Activated naive CD4-positive, alpha-beta T cell (primary cell): ENCODE measurements around the gene PPP5C.

Experiments used
- DNase-seq, 4 experiments: peaks; one replicate each; lab custom pipeline; 2025; lab: John Stamatoyannopoulos, UW

The PPP5C gene

GRCh38 chr19:46330319-46330918, 16.5 kb upstream of the PPP5C start:
- DNase-seq: no peak

DNA sequence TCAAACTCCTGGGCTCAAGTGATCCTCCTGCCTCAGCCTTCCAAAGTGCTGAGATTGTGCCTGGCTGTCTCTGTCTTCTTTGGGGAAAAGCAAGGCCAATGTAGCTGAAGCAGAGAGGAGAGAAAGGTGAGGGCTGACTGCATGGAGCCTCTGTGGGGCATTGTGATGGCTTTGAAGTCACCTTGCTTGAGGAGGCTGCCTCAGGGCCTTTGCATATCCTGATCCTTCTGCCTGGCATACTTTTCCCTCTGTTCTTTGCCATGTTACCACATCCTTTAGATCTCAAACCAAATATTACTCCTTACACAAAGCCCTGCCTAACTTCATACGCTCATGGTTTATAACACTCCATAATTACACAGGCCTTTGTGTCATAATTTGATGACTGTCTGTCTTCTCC, 9.4 kb upstream of the PPP5C start:
- no peak for DNase-seq

GRCh38 chr19:46339446-46339845, 7.4 kb upstream of the PPP5C start:
- no peak for DNase-seq

- no peak for DNase-seq
These were observed 6.7 kb upstream of the PPP5C start for GRCh38 chr19:46340051-46340659.

DNA sequence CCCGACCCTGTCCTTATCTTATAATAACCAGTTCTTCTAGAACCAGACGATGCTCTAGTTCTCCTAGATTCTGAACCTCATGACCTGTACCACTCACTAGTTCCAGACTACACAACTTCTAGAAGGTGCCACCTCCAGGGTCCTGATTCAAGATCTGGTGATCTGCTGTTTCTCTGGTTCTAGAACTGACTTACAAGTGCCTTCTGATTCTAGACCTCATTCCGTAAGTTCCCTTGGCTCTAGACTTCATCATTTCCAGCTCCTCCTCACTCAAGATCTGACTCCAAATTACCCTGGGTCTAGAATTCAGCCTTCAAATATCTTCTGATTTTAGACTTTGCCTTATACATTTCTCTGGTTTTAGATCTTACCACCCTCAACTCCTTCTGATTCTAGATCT, 5.0 kb upstream of the PPP5C start:
- no peak for DNase-seq

- no peak for DNase-seq
These were observed 2.5 kb upstream of the PPP5C start for GRCh38 chr19:46344363-46344762.

DNA sequence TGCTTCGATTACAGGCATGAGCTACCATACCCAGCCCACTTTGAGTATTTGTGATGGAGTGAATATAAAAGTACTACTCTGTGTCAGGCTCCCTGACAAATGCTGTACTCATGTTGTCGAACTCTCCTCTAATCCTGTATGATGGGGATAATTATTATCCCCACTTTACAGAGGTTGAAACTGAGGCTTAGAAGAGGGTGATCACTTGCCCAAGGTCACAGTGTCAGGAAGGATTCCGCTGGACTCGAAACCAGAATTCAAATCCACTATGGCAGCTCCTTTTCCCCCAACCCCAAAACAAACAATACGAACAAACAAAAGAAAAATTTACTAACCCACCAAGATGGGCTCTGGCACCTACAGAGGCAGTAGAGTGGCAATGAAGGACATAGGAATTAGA, 1.7 kb upstream of the PPP5C start:
- no peak for DNase-seq

GRCh38 chr19:46347572-46347883, 641 bp downstream of the PPP5C start:
- no peak for DNase-seq

DNA sequence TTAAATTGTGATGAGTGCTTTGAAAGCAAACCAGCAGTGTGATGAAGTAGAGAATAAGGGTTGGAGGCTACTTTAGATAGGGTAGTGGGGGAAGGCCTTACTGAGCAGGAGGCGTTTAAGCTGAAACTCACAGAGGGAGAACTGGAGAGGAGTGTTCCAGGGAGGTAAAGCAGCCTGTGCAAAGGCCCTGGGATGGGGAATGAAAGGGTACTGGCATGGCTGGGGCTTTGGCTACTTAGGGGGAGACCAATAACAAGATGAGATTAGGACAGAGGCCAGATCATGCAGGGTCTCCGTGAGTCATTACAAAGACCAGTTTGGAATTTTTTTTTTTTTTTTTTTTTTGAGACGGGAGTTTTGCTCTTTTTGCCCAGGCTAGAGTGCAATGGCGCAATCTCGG, 1.1 kb downstream of the PPP5C start:
- DNase-seq: no peak

GRCh38 chr19:46349311-46349993, 2.6 kb downstream of the PPP5C start:
- DNase-seq: no peak

- no peak for DNase-seq
These were observed 3.3 kb downstream of the PPP5C start for GRCh38 chr19:46350029-46350757.

- DNase-seq: peak in 1 of 4 experiments; percentile 8
These were observed 3.9 kb downstream of the PPP5C start for GRCh38 chr19:46350758-46351159.

DNA sequence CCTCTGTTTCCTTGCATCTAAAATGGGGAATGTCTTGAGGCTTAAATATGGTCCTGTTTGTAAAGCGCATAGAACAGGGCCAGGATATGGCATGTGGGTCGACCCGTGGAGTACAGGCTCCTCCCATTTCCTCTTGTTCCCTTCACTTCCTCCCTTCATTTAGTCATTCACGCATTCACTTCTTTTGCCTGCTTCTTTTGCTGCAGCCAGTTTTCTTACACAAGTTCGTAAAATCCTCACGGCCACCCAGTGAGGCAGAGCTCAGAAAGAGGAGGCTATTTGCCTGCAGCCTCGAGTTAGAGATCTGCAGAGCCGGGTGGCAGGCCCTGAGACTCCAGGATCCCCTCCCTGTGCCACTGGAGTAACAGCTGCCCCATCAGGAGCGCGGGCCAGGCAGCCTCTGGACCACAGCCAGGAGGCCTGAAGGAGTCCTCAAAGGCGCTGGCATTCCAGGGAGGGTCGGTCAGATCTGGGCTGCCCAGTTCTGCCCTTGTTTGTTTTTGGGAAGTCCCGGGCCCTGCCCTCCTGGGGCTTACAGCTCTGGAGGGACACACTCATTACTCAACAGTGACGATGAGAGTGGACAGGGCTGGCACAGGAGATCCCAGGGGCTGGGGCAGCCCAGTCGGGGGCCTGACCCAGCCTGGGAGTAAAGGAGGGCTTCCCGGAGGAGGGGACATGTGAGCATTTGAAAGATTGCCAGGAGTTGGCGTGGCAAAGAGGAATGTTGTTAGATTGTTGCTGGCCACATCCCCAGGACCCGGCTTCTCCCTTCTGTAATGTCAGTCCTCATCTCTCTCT, 4.6 kb downstream of the PPP5C start:
- no peak for DNase-seq

- no peak for DNase-seq
These were observed 7.0 kb downstream of the PPP5C start for GRCh38 chr19:46353730-46354528.

DNA sequence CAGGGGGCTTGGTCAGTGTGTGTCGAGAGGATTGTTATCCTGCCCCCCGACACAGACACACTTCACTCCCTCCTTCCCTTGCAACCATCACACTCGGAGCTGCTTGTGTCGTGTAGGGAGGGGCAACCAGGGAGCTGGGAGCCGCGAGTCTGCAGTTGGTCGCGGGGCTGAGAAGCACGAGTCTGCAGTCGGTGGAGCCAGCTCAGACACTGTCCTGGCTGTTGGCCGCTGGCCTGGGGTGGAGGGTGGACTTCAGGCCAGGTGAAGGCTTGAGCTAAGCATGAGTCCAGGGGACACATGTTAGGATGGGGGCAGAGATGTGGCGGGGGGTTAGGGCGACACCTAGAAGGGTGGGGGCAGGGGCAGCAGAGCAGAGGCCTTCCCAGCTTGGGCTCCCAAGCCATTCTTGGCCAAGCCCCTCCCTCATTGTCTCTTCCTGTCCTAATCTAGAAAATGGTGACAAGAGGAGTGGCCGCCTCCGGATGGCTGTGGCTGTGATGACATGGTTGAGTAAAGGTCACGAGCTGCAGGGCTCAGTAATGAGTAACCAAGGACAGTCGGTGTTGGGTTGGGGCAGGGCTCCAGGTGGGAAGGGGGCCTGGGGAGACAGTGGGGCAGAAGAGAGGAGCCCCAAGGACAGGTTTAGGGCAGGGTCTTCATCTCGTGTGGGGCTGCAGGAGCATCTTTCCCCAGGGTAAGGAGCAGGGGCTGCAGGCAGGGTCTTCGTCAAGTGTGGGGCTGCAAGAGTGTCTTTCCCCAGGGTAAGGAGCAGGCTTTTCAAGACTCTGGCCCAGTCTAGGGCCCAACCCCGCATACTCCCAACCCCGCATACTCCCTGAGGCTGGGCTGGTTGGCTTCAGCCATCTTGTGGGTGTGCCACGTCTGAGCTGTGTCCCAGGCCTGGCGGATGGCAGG, 8.6 kb downstream of the PPP5C start:
- DNase-seq: no peak

DNA sequence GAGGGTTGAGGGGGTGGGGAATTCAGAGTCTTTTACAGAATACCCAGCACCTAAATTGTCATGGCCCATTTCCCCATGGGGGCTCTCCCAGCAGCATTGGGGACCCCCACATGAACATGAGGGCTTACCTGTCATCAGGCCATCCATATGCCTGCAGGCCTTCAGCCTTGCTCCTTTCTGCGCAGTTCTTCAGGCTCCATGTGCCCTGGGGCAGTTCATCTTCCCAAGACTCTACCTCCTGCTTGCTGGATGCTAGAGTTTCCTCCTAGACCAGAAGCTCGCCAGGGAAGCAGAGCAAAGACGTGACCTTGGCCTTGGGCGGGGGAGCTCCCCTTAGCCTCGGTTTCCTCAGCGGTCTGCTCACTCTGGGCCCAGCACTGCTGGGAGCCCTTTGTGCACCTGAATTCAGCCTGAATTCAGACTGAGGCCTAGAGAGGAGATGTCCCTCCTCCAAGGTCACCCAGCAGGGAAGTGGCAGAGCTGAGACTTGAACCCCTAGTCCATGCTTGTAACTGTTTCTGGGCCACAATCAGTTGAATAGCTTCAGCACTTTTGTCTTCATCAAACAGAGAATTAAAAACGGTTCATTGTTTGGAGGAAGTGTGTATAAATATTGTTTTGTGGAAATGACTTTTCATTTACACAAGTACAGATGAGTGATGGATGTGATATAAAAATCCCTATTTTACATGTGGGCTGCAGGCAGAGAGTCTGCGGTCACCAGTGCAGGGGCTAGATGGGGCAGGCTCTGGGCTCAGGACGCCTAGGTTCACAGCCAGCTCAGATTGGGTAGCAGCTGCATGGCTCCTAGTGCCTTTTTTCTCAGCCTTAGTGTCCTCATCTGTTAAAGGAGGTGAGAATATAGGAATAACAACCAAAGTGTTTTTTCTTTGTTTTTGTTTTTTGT, 9.5 kb downstream of the PPP5C start:
- DNase-seq: no peak

- DNase-seq: no peak
These were observed 11.1 kb downstream of the PPP5C start for GRCh38 chr19:46357846-46358583.

GRCh38 chr19:46361915-46362314, 15.0 kb downstream of the PPP5C start:
- DNase-seq: no peak

DNA sequence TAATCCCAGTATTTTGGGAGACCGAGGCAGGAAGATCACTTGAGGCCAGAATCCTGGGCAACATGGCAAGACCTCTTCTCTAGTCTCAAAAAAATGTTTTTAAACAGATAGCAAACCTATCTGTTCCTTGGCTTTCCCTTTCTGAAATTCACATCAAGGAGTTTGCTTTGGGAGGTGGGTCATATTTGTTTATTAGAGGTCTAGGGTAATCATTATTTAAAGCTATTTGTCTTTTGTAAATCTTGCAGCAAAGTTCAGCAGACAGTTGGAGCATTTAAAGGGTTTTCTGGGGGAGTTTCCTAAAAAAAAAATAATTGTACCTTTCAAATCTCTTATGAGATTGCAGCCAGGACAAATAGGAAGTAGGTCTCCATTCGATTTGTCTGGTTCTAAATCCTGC, 17.5 kb downstream of the PPP5C start:
- DNase-seq: no peak
